IMR-90 (cell line): ENCODE data around the gene ASPG. TPM values are rescaled to one million over a fixed set of nuclear protein-coding genes. Genes with fewer than 3 reads are reported as not detected.

Experiments used
- ATAC-seq: fragments of 200-7000 bp; cut with Tn5 transposase; 2 replicates; pipeline ENCODE4 v1.9.1; 2020; ENCODE audit warnings: low read depth, mild to moderate bottlenecking, moderate library complexity
- BruUV-seq: library from RNA; stranded (reverse); fragments of 400-500 nt; replicated peaks from 2 replicates; lab custom pipeline; 2021; lab: Mats Ljungman, UMichigan
- CTCF ChIA-PET: fragments of 300-600 bp; formaldehyde crosslinking; extraction: SDS; loops from one replicate; lab custom pipeline; 2021; ENCODE audit warnings: antibody characterized with exemption; lab: Yijun Ruan, JAX
- POLR2A ChIA-PET: fragments of 300-600 bp; sonication (Branson Sonifier 250); formaldehyde crosslinking; loops from one replicate; lab custom pipeline; 2022; ENCODE audit warnings: antibody characterized with exemption; ENCODE audit not compliant: unreplicated experiment; lab: Charles Lee
- DNase-seq: peaks from one replicate; pipeline ENCODE4 v3.0.0; 2013
- H2AFZ ChIP-seq: replicated peaks from 2 replicates; pipeline ENCODE3; 2013; ENCODE audit warnings: low read length, mild to moderate bottlenecking; ENCODE audit not compliant: poor library complexity
- H2AK5ac ChIP-seq: 2 replicates; pipeline ENCODE4 v1.6.1; 2013; ENCODE audit warnings: low read depth, low read length, inconsistent platforms
- H2AK9ac ChIP-seq: replicated peaks from 2 replicates; pipeline ENCODE3; 2013; ENCODE audit warnings: mild to moderate bottlenecking, low read depth, low read length, moderate library complexity; ENCODE audit not compliant: poor library complexity
- H2BK120ac ChIP-seq: 2 replicates; pipeline ENCODE4 v1.6.1; 2013; ENCODE audit warnings: low read depth, low read length, inconsistent platforms
- H2BK15ac ChIP-seq: 3 replicates; pipeline ENCODE4 v1.6.1; 2013; ENCODE audit warnings: low read depth, low read length, inconsistent platforms
- H2BK20ac ChIP-seq: 2 replicates; pipeline ENCODE4 v1.6.1; 2013; ENCODE audit warnings: low read depth, mild to moderate bottlenecking, inconsistent platforms, low read length, moderate library complexity
- H2BK5ac ChIP-seq: 2 replicates; pipeline ENCODE4 v1.6.1; 2013; ENCODE audit warnings: mild to moderate bottlenecking, low read depth, low read length, inconsistent platforms; ENCODE audit not compliant: poor library complexity, severe bottlenecking
- H3K14ac ChIP-seq: replicated peaks from 2 replicates; pipeline ENCODE4 v1.6.1; 2013; ENCODE audit warnings: low read depth, low read length, inconsistent platforms
- H3K18ac ChIP-seq: 2 replicates; pipeline ENCODE4 v1.6.1; 2013; ENCODE audit warnings: low read depth, low read length, control low read depth
- H3K23ac ChIP-seq: 2 replicates; pipeline ENCODE4 v1.6.1; 2013; ENCODE audit warnings: low read depth, low read length, inconsistent platforms
- H3K27ac ChIP-seq: 2 replicates; pipeline ENCODE4 v1.5.1; 2013; ENCODE audit warnings: mild to moderate bottlenecking, control low read depth, low read length; ENCODE audit not compliant: insufficient read depth
- H3K27me3 ChIP-seq: 2 replicates; pipeline ENCODE4 v1.6.1; 2013; ENCODE audit warnings: low read length; ENCODE audit not compliant: control insufficient read depth, insufficient read depth
- H3K36me3 ChIP-seq: 2 replicates; pipeline ENCODE4 v1.6.1; 2013; ENCODE audit warnings: low read length, mixed read lengths; ENCODE audit not compliant: control insufficient read depth, insufficient read depth
- H3K4ac ChIP-seq: 2 replicates; pipeline ENCODE4 v1.6.1; 2013; ENCODE audit warnings: low read depth, low read length, inconsistent platforms
- H3K4me1 ChIP-seq: 2 replicates; pipeline ENCODE4 v1.6.1; 2013; ENCODE audit warnings: low read length, mixed read lengths; ENCODE audit not compliant: control insufficient read depth, insufficient read depth
- H3K4me2 ChIP-seq: 2 replicates; pipeline ENCODE4 v1.6.1; 2013; ENCODE audit warnings: low read depth, mild to moderate bottlenecking, control low read depth, low read length, moderate library complexity
- H3K4me3 ChIP-seq: 2 replicates; pipeline ENCODE4 v1.5.1; 2013; ENCODE audit warnings: low read depth, mild to moderate bottlenecking, control low read depth, low read length, moderate library complexity; ENCODE audit not compliant: insufficient read depth
- H3K56ac ChIP-seq: 2 replicates; pipeline ENCODE4 v1.6.1; 2013; ENCODE audit warnings: low read length, inconsistent platforms; ENCODE audit not compliant: insufficient read depth; ENCODE audit errors: extremely low read depth
- H3K79me1 ChIP-seq, 2 experiments: 2 replicates each; pipeline ENCODE4 v1.6.1; 2013; ENCODE audit warnings: low read length in 2 of 2, inconsistent platforms in 1 of 2, low read depth in 1 of 2
- H3K9ac ChIP-seq: 2 replicates; pipeline ENCODE4 v1.6.1; 2013; ENCODE audit warnings: low read depth, low read length, control low read depth
- H3K9me1 ChIP-seq: 2 replicates; pipeline ENCODE4 v1.6.1; 2013; ENCODE audit warnings: low read length, inconsistent platforms; ENCODE audit not compliant: insufficient read depth
- H3K9me3 ChIP-seq: 2 replicates; pipeline ENCODE4 v1.6.1; 2013; ENCODE audit warnings: low read length; ENCODE audit not compliant: control insufficient read depth, insufficient read depth
- H4K20me1 ChIP-seq: 2 replicates; pipeline ENCODE4 v1.6.1; 2013; ENCODE audit warnings: low read length, inconsistent platforms; ENCODE audit not compliant: insufficient read depth
- H4K5ac ChIP-seq: 2 replicates; pipeline ENCODE4 v1.6.1; 2013; ENCODE audit warnings: mild to moderate bottlenecking, low read depth, low read length, control low read depth
- H4K8ac ChIP-seq, 2 experiments: 2 replicates each; pipeline ENCODE4 v1.6.1; 2013; ENCODE audit warnings: low read depth in 2 of 2, low read length in 2 of 2, control low read depth in 1 of 2, inconsistent platforms in 1 of 2
- H4K91ac ChIP-seq: 2 replicates; pipeline ENCODE4 v1.6.1; 2013; ENCODE audit warnings: low read depth, low read length, inconsistent platforms; ENCODE audit not compliant: insufficient read depth
- BHLHE40 ChIP-seq: fragments of 150-350 bp; IDR thresholded peaks from 2 replicates; pipeline ENCODE4 v1.6.1; 2016; ENCODE audit warnings: mild to moderate bottlenecking, low read depth, low read length
- NFE2L2 ChIP-seq: fragments of 150-350 bp; IDR thresholded peaks from 2 replicates; pipeline ENCODE4 v1.6.1; 2016; ENCODE audit warnings: low read depth, mild to moderate bottlenecking, low read length
- POLR2A ChIP-seq: IDR thresholded peaks from 2 replicates; pipeline ENCODE4 v1.6.1; 2012; ENCODE audit warnings: mild to moderate bottlenecking, low read depth, low read length
- RCOR1 ChIP-seq: IDR thresholded peaks from 2 replicates; pipeline ENCODE4 v1.6.1; 2012; ENCODE audit warnings: mild to moderate bottlenecking, low read length, improper control_type of control experiment; ENCODE audit not compliant: insufficient replicate concordance
- RFX5 ChIP-seq: IDR thresholded peaks from 2 replicates; pipeline ENCODE4 v1.8.0; 2012; ENCODE audit warnings: low read depth, mild to moderate bottlenecking, low read length, moderate library complexity
- WGBS, 2 experiments: methylation state at CpG; one replicate each; pipeline versions ENCODE4 v1.1.5 to v1.1.7; 2013; ENCODE audit warnings: missing lambda C conversion rate in 2 of 2; ENCODE audit not compliant: insufficient read length in 1 of 2; ENCODE audit errors: extremely low coverage in 2 of 2; 5-methylcytosine and 5-hydroxymethylcytosine counted together
- dilution Hi-C: fragments of 300-500 bp; cut with HindIII; formaldehyde crosslinking; loops from one replicate; pipeline ENCODE4 v1.14.3; 2018; ENCODE audit warnings: low sequenced_read_pairs; ENCODE audit not compliant: unreplicated experiment
- in situ Hi-C: fragments of 300-500 bp; cut with MboI; formaldehyde crosslinking; loops from 3 replicates; pipeline ENCODE4 v1.14.3; 2019; ENCODE audit warnings: low sequenced_read_pairs, inconsistent platforms, mixed read lengths
- intact Hi-C: fragments of 100-400 bp; cut with micrococcal nuclease; formaldehyde crosslinking; loops from 2 replicates; pipeline ENCODE4 v1.10.0; 2022
- polyA plus RNA-seq, 3 experiments: library from polyadenylated mRNA; depleted of rRNA; stranded (reverse); fragments of >200 nt; gene quantifications; 2 replicates each; pipeline ENCODE4 v1.2.3, GENCODE V29; 2012; ENCODE audit warnings: low replicate concordance in 1 of 3
- total RNA-seq: library from RNA; depleted of rRNA; stranded (reverse); fragments of >200 nt; gene quantifications from 2 replicates; pipeline ENCODE4 v1.2.3, GENCODE V29; 2012
- TF ChIP-seq, protein P1 (sequence below): fragments of 150-350 bp; IDR thresholded peaks from 2 replicates; pipeline ENCODE4 v1.6.1; 2016; ENCODE audit warnings: low read depth, mild to moderate bottlenecking, low read length, moderate library complexity, borderline replicate concordance
- TF ChIP-seq, protein P2 (sequence below): fragments of 150-350 bp; IDR thresholded peaks from 2 replicates; pipeline ENCODE4 v1.6.1; 2017; ENCODE audit warnings: mild to moderate bottlenecking, antibody characterized with exemption, low read length, low read depth

The ASPG gene
- total and polyA plus RNA-seq, 2 of the 4 experiments (the other 2 are of a cell fraction) = not detected

DNA sequence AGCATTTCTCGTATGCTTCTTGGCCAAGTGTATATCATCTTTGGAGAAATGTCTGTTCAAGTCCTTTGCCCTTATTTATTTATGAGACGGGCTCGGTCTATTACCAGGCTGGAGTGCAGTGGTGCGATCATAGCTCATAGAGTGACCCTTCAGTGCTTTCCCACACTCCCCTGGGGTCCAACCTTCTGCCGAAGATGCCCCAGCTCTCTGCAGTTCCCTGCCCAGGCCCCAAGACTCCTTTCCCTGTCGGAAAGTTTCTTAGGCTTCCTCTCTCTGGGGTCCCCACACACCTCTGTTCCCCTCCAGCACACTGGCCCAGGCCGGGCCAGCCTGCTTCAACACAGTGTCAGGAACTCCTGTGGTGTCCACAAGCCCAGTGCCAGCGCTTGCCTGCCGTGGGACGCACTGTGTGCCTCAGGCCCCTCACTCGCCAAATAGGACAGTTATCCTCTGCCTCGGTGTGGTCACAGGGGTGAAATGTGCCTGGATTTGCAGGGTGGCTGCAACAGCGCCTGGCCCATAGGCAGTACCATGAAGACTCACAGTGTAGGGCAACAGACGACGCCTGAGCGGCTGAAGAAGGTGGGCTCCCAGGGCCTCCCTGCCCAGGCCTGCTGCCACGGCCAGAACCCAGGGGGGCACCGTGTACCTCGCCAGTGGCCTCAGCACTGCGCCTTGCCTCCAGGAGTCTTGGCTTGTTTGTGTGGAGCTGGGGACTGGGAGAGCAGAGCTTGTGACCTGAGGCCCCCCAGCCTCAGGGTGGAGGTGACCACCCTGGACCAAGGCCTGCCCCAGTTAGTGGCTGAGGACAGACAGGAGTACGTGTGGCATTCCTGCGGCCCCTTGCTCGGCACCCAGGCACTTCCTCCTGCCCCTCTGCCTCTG lies 4.9 kb upstream of the ASPG start:
- Histone ChIP-seq H2BK5ac (no peak overlapping the region), H4K91ac (no peak overlapping the region), H3K56ac (no peak overlapping the region), H3K23ac (no peak overlapping the region), H3K14ac (no peak overlapping the region), H3K4me2 (no peak overlapping the region), H2BK15ac (no peak overlapping the region), H4K8ac (no peak overlapping the region), H3K27ac (no peak overlapping the region), H2BK20ac (no peak overlapping the region), H3K9ac (no peak overlapping the region), H3K9me1 (no peaks in the 10 kb centered on the region), H3K4ac (no peak overlapping the region), H3K4me1 (no peaks in the 10 kb centered on the region), H3K18ac (no peak overlapping the region), H3K9me3 (no peaks in the 10 kb centered on the region), H2AK9ac (no peak overlapping the region), H2BK120ac (no peak overlapping the region), H3K36me3 (no peaks in the 10 kb centered on the region), H2AK5ac (no peak overlapping the region), H4K5ac (no peak overlapping the region), H3K4me3 (no peak overlapping the region), H4K20me1 (no peaks in the 10 kb centered on the region), H3K79me1 (no peaks in the 10 kb centered on the region), H2AFZ (peak overlapping the region; percentile 43), H3K27me3 (peaks cover 2% of the 10 kb centered on the region)
- ATAC-seq (no peak), DNase-seq (no peak)
- in situ Hi-C loops (loop anchor here (25.0 kb wide), 2 partner anchors 482 to 557 kb away; no protein-coding TSS in a partner anchor), intact Hi-C loops (no loop called here), dilution Hi-C loops (no loop called here)
- POLR2A ChIA-PET = interaction anchor here (0.5 kb wide), 1 partner anchor 244 kb away, joined by 12 read pairs; no protein-coding TSS in a partner anchor
- no TSS peak for BruUV-seq
- WGBS, 2 experiments = 75% methylated on average over 6 of the region's 23 CpGs; no CpG with 5 or more reads in 1 of the 2 experiments
- CTCF ChIA-PET = no interaction called here
- TF ChIP-seq NFE2L2 = no peak
- TF ChIP-seq, protein P1, sequence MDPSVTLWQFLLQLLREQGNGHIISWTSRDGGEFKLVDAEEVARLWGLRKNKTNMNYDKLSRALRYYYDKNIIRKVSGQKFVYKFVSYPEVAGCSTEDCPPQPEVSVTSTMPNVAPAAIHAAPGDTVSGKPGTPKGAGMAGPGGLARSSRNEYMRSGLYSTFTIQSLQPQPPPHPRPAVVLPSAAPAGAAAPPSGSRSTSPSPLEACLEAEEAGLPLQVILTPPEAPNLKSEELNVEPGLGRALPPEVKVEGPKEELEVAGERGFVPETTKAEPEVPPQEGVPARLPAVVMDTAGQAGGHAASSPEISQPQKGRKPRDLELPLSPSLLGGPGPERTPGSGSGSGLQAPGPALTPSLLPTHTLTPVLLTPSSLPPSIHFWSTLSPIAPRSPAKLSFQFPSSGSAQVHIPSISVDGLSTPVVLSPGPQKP = no peak
- TF ChIP-seq RCOR1 = no peak
- TF ChIP-seq BHLHE40 = no peak
- TF ChIP-seq RFX5 = no peak
- TF ChIP-seq, protein P2, sequence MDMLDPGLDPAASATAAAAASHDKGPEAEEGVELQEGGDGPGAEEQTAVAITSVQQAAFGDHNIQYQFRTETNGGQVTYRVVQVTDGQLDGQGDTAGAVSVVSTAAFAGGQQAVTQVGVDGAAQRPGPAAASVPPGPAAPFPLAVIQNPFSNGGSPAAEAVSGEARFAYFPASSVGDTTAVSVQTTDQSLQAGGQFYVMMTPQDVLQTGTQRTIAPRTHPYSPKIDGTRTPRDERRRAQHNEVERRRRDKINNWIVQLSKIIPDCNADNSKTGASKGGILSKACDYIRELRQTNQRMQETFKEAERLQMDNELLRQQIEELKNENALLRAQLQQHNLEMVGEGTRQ = no peak
- no peak for TF ChIP-seq POLR2A
